ENCODE measurements around the gene PDE8B.

- TF ChIP-seq CTCF (IDR thresholded peaks at IDR 0.05), result no peak
- no peak for TF ChIP-seq POLR2AphosphoS5 (IDR thresholded peaks at IDR 0.05)
- no peak for TF ChIP-seq POLR2A (IDR thresholded peaks at IDR 0.05)
Observed at GRCh38 chr5:77172713-77173328, 37.7 kb upstream of the PDE8B start.
